SIG-M5 (cell line): Measurements from ENCODE around the gene NACC2.
"Not testable (repeated sequence)": the region's sequence is repeated elsewhere in the genome, so short reads cannot be mapped to it uniquely, and the experiment has no call there.

Experiments
- DNase-seq: peaks from one replicate; lab custom pipeline; 2025; lab: John Stamatoyannopoulos, UW

NACC2 gene

GRCh38 chr9:136110082-136111061 is 15.3 kb upstream of the NACC2 start:
- DNase-seq = no peak

GRCh38 chr9:136109351-136110081 is 14.4 kb upstream of the NACC2 start:
- peak; percentile 14 for DNase-seq

- no peak for DNase-seq
These were observed 13.7 kb upstream of the NACC2 start for GRCh38 chr9:136108648-136109266.

- no peak for DNase-seq
These were observed 13.0 kb upstream of the NACC2 start for GRCh38 chr9:136107953-136108647.

GRCh38 chr9:136107155-136107952 is 12.3 kb upstream of the NACC2 start:
- DNase-seq = no peak

GRCh38 chr9:136105398-136106135 is 10.5 kb upstream of the NACC2 start:
- DNase-seq = no peak

- no peak for DNase-seq
These were observed 9.8 kb upstream of the NACC2 start for GRCh38 chr9:136104916-136105315.

- no peak for DNase-seq
These were observed 9.4 kb upstream of the NACC2 start for GRCh38 chr9:136104488-136104800.

- DNase-seq = no peak
These were observed 8.8 kb upstream of the NACC2 start for GRCh38 chr9:136103651-136104487.

- not testable (repeated sequence) for DNase-seq
These were observed 6.6 kb upstream of the NACC2 start for GRCh38 chr9:136101615-136102074.

- no peak for DNase-seq
These were observed 5.9 kb upstream of the NACC2 start for GRCh38 chr9:136100700-136101614.

- no peak for DNase-seq
These were observed 4.5 kb upstream of the NACC2 start for GRCh38 chr9:136099542-136099941.

- no peak for DNase-seq
These were observed 3.8 kb upstream of the NACC2 start for GRCh38 chr9:136098844-136099243.

- DNase-seq = no peak
These were observed 3.1 kb upstream of the NACC2 start for GRCh38 chr9:136098210-136098609.

- DNase-seq = no peak
These were observed 1.5 kb upstream of the NACC2 start for GRCh38 chr9:136096505-136097001.

GRCh38 chr9:136093995-136094881 is 851 bp downstream of the NACC2 start:
- no peak for DNase-seq

GRCh38 chr9:136093346-136093986 is 1.6 kb downstream of the NACC2 start:
- DNase-seq = no peak
